Stimulated activated CD8-positive, alpha-beta memory T cell treated with anti-CD3 and anti-CD28 coated beads, Interleukin-15, amount 100 ng/mL, for 1 hour (primary cell): ENCODE results near the gene PCED1A.
"Not testable (repeated sequence)": the region's sequence is repeated elsewhere in the genome, so short reads cannot be mapped to it uniquely, and the experiment has no call there.

Experiments used
- DNase-seq: peaks from one replicate; pipeline ENCODE4 v3.0.0-alpha.2; 2020; ENCODE audit warnings: low read depth

Gene PCED1A

GRCh38 chr20:2865630-2866029, 25.2 kb upstream of the PCED1A start:
- peak; percentile 16 for DNase-seq

GRCh38 chr20:2865101-2865500, 24.6 kb upstream of the PCED1A start:
- no peak for DNase-seq

GRCh38 chr20:2864626-2865025, 24.2 kb upstream of the PCED1A start:
- no peak for DNase-seq

GRCh38 chr20:2859330-2860121, 19.1 kb upstream of the PCED1A start:
- DNase-seq: no peak

- no peak for DNase-seq
Observed at GRCh38 chr20:2858591-2858990, 18.1 kb upstream of the PCED1A start.

GRCh38 chr20:2851086-2851485, 10.6 kb upstream of the PCED1A start:
- DNase-seq: no peak

GRCh38 chr20:2849529-2849928, 9.1 kb upstream of the PCED1A start:
- no peak for DNase-seq

GRCh38 chr20:2847802-2848201, 7.3 kb upstream of the PCED1A start:
- no peak for DNase-seq

GRCh38 chr20:2846698-2847097, 6.2 kb upstream of the PCED1A start:
- no peak for DNase-seq

GRCh38 chr20:2845607-2846006, 5.2 kb upstream of the PCED1A start:
- DNase-seq: no peak

GRCh38 chr20:2840967-2841531, 594 bp upstream of the PCED1A start:
- DNase-seq: no peak

- no peak for DNase-seq
Observed at GRCh38 chr20:2839732-2840137, 720 bp downstream of the PCED1A start.

GRCh38 chr20:2838847-2839671, 1.4 kb downstream of the PCED1A start:
- no peak for DNase-seq

GRCh38 chr20:2838170-2838797, 2.2 kb downstream of the PCED1A start:
- DNase-seq: no peak

- no peak for DNase-seq
Observed at GRCh38 chr20:2837221-2837960, 3.1 kb downstream of the PCED1A start.

GRCh38 chr20:2836035-2836434, 4.4 kb downstream of the PCED1A start:
- DNase-seq: no peak

GRCh38 chr20:2835331-2835796, 5.1 kb downstream of the PCED1A start:
- no peak for DNase-seq

- DNase-seq: no peak
Observed at GRCh38 chr20:2834401-2835110, 5.9 kb downstream of the PCED1A start.

GRCh38 chr20:2833761-2834160, 6.7 kb downstream of the PCED1A start:
- no peak for DNase-seq

GRCh38 chr20:2831206-2831605, 9.2 kb downstream of the PCED1A start:
- DNase-seq: not testable (repeated sequence)

GRCh38 chr20:2829376-2829775, 11.1 kb downstream of the PCED1A start:
- no peak for DNase-seq
